Stimulated activated CD8-positive, alpha-beta memory T cell treated with anti-CD3 and anti-CD28 coated beads, Interleukin-12 subunit alpha, Interleukin-12 subunit beta, amount 100 ng/mL, for 24 hours (primary cell): Measurements from ENCODE around the gene ABLIM1.

ENCODE experiments used
- DNase-seq: peaks from one replicate; pipeline ENCODE4 v3.0.0-alpha.2; 2020; ENCODE audit errors: extremely low read depth

ABLIM1 gene

GRCh38 chr10:114623661-114624294, 34.3 kb downstream of the ABLIM1 start:
- no peak for DNase-seq

- DNase-seq, result no peak
Measured at GRCh38 chr10:114623155-114623554, 34.9 kb downstream of the ABLIM1 start.

DNA sequence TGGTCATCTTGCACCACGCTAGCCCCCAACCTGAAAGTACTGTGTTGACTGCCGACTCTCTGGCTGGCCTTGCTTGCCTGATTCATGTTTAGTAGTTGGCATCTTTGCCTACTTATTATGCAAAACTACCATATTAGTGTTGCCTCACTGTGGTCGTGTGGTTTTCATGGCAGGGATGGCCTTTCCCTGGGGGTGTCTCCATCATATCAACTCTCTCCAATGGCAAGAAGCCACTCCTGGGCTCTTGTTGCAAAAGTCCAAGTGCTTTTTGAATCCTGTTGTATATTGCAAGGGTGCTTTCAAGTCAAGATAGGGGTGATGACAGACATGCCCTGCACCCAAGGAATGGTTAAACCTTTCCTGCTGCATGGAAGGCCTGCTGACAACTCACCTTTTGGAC, 39.4 kb downstream of the ABLIM1 start:
- no peak for DNase-seq

DNA sequence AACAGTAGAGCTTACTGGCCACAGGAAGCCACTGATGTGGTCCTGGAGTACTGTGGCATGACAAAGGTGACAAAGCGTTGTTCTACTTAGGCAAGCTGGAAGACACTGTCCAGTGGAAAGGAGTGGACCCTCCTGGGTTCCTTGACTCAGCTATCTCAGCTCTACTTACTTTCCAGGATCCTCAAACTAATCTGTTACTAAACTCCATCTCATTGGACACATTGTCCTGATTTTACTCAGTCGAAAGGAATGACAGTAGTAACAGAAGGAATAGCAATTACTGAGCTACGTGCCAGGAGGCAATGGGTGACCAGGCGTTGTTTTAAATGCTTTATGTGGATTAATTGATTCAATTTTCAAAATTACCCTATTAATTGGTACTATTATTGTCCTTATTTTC, 41.6 kb downstream of the ABLIM1 start:
- no peak for DNase-seq

GRCh38 chr10:114616103-114616502, 42.0 kb downstream of the ABLIM1 start:
- no peak for DNase-seq

- DNase-seq, result no peak
Measured at GRCh38 chr10:114615600-114616007, 42.5 kb downstream of the ABLIM1 start.

DNA sequence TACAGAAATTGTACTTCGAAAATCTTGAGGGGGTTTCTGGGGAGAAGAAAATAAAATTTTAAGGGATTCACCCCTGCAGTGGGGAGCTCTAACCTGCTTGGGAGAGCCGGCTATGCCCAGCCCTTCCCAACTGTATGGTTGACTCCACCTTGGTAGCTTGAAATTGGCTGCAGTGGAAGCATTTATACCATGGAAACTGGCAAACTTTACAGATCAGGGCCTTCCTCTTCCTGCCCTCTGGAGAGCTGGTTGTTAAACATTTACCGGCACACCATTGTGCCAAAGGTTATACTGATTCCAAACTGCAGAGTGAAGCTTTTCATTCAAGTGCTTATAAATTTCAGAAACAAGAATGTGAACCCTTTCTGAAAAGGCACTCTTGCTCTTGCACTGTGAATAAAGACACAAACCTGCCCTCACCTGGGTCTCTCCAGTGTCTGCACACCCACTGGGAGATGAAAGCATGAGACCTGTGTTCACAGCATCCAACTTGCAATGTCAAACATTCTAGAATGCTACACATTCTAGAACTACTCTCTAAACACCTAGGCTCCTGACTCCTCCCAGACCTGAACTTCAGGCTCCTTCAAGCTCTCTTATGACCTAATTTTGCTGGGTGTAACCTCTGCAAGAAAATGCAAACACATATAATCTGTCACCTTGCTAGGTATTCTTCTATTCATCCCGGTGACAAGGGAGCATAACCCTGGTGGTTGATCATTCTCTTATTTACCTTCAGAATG, 44.7 kb downstream of the ABLIM1 start:
- no peak for DNase-seq

GRCh38 chr10:114611617-114612016, 46.5 kb downstream of the ABLIM1 start:
- no peak for DNase-seq

- no peak for DNase-seq
Measured at GRCh38 chr10:114609518-114610426, 48.3 kb downstream of the ABLIM1 start.

DNA sequence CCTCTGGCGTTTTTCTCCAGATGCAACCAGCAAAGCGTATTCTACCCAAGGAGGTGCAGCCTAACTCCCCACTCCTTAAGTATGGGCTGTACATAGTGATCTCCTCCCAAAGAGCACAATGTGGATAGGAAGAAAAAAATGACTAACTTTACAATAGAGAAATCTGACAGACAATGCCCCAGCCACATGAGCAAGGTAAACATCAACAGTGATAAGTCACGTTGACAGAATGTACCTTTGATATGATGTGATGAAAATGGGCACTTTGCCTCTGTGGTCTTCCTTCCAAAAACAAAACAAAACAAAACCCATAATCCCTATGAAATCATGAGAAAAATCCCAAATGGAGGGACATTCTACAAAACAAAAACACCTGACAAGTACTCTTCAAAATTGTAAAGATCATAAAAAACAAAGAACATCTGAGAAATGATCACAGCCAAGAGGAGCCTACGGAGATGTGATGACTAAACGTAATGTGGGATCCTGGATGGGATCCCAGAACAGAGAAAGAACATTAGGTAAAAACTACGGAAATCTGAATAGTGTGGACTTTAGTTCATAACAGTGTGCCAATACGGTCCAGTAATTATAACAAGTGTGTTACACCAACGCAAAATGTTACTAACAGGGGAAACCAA, 50.6 kb downstream of the ABLIM1 start:
- no peak for DNase-seq

- DNase-seq, result no peak
Measured at GRCh38 chr10:114605155-114605797, 52.8 kb downstream of the ABLIM1 start.

- DNase-seq, result no peak
Measured at GRCh38 chr10:114604357-114605130, 53.5 kb downstream of the ABLIM1 start.

- DNase-seq, result no peak
Measured at GRCh38 chr10:114603948-114604347, 54.1 kb downstream of the ABLIM1 start.

- DNase-seq, result no peak
Measured at GRCh38 chr10:114603303-114603702, 54.8 kb downstream of the ABLIM1 start.

DNA sequence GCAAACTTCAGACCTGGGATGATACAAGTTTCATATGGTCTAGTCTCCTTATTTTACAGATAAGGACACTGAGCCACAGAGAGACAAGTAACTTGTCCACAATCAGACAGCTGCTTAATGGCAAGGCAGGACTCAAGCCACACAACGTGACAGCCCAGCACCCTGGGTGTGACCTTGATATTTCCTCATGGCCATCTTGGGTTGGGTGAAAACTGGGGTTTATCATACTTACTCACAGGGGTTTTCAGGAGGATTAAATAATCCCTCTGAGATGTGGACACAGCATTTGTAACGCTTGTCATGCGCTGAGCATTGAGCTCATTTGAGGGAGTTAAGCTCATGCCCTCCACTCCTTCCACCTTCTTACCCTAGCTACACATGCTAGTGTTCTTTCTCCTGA, 58.0 kb downstream of the ABLIM1 start:
- no peak for DNase-seq

GRCh38 chr10:114596793-114597192, 61.3 kb downstream of the ABLIM1 start:
- DNase-seq, result no peak

DNA sequence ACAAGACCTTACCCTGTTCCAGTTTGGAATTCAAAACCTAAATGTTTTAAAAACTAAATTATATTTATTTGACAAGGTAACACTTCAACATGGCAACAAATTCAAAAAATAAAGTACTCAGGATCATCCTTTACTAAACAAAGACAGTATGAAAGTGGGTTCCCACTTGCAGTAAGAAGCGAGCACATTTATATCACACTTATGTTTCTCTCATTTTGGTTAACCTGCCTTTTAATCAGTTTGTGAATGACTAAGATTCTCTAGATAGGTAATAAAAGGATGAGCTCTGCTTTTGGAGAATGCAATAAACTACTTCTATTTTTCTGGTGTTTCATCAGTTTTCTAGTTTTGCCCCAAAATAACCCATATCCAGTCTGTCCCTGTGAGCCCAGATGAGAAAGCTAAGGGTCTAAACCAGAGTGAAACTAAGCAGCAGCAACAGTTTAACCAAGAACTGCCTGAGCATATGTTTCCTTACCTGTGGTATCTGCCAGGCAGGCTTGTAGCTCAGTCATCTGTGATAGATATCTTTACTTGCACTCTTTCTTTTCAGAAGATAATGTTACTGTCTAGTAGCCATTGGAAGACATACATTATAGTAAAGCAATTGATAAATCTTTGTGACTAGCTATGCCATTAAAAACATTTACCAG, 64.1 kb downstream of the ABLIM1 start:
- no peak for DNase-seq

- no peak for DNase-seq
Measured at GRCh38 chr10:114593240-114593792, 64.8 kb downstream of the ABLIM1 start.

DNA sequence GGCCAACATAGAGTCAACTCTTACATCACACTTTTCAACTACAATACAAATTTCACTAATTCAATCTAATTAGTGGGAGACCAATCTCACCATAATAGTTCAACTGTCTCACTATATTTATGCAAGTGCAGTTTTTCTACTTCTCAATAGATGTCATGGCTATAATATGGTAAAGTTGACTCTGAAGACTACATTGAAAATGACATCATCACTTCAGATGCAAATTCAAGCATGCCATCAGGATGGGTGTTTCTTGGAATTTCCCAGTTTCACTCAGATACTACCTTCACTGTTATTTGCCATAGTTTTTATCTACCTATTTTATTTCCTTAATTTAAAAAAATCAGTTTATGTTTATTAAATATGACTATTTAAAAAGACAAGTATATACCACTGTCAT, 67.1 kb downstream of the ABLIM1 start:
- DNase-seq, result no peak

- no peak for DNase-seq
Measured at GRCh38 chr10:114584419-114584818, 73.7 kb downstream of the ABLIM1 start.
